Liver (tissue), 9 donors: ENCODE measurements around the gene FAM20C. TPM values are rescaled to one million over a fixed set of nuclear protein-coding genes. Genes with fewer than 3 reads are reported as not detected.

Source experiments
- DNase-seq: peaks from one replicate; pipeline ENCODE4 v3.0.0-alpha.2; 2017; ENCODE audit warnings: low spot score
- H3K27ac ChIP-seq, 2 donors: one replicate each; pipeline ENCODE4 v1.7.0; 2013; ENCODE audit warnings: inconsistent platforms in 2 of 2, low read length in 2 of 2, control low read depth in 1 of 2, low read depth in 1 of 2, mild to moderate bottlenecking in 1 of 2
- H3K27me3 ChIP-seq, 4 donors: one replicate each; pipeline versions ENCODE4 v1.6.1 to v1.7.0; 2013; ENCODE audit warnings: low read length in 3 of 4, inconsistent platforms in 1 of 4, mild to moderate bottlenecking in 1 of 4, moderate library complexity in 1 of 4; ENCODE audit not compliant: control insufficient read depth in 4 of 4, insufficient read depth in 4 of 4
- H3K36me3 ChIP-seq, 4 donors: one replicate each; pipeline versions ENCODE4 v1.6.1 to v1.7.0; 2013; ENCODE audit warnings: low read length in 3 of 4, mild to moderate bottlenecking in 3 of 4, low read depth in 1 of 4, moderate library complexity in 1 of 4; ENCODE audit not compliant: control insufficient read depth in 4 of 4, insufficient read depth in 3 of 4
- H3K4me1 ChIP-seq, 4 donors: one replicate each; pipeline versions ENCODE4 v1.6.1 to v1.7.0; 2013; ENCODE audit warnings: low read length in 3 of 4, mild to moderate bottlenecking in 3 of 4, moderate library complexity in 1 of 4; ENCODE audit not compliant: control insufficient read depth in 4 of 4, insufficient read depth in 4 of 4
- H3K4me3 ChIP-seq, 3 donors: one replicate each; pipeline versions ENCODE4 v1.6.1 to v1.7.0; 2013; ENCODE audit warnings: low read length in 3 of 3, control low read depth in 1 of 3, low read depth in 1 of 3, mild to moderate bottlenecking in 1 of 3
- H3K9ac ChIP-seq, 2 donors: one replicate each; pipeline ENCODE4 v1.7.0; 2013; ENCODE audit warnings: low read length in 2 of 2, mild to moderate bottlenecking in 2 of 2, moderate library complexity in 2 of 2, control low read depth in 1 of 2, low read depth in 1 of 2
- H3K9me3 ChIP-seq, 4 donors: one replicate each; pipeline versions ENCODE4 v1.6.1 to v1.7.0; 2013; ENCODE audit warnings: low read length in 3 of 4; ENCODE audit not compliant: control insufficient read depth in 4 of 4
- EGR1 ChIP-seq, 2 donors: IDR thresholded peaks; 2 replicates each; pipeline ENCODE4 v1.6.1; 2016 to 2018; ENCODE audit warnings: antibody characterized with exemption in 2 of 2, low read depth in 2 of 2
- FOXA1 ChIP-seq: IDR thresholded peaks from 2 replicates; pipeline ENCODE4 v1.6.1; 2016; ENCODE audit warnings: antibody characterized with exemption
- FOXA2 ChIP-seq: IDR thresholded peaks from 2 replicates; pipeline ENCODE4 v1.6.1; 2016; ENCODE audit warnings: antibody characterized with exemption
- HNF4A ChIP-seq, 2 donors: conservative IDR thresholded peaks; 2 replicates each; pipeline ENCODE4 v1.6.1; 2016; ENCODE audit warnings: antibody characterized with exemption in 2 of 2, mild to moderate bottlenecking in 2 of 2
- JUND ChIP-seq, 2 donors: IDR thresholded peaks; 2 replicates each; pipeline ENCODE4 v1.6.1; 2016; ENCODE audit warnings: antibody characterized with exemption in 2 of 2
- REST ChIP-seq: IDR thresholded peaks from 2 replicates; pipeline ENCODE4 v1.6.1; 2016; ENCODE audit warnings: antibody characterized with exemption, mild to moderate bottlenecking
- RXRA ChIP-seq, 2 donors: IDR thresholded peaks; 2 replicates each; pipeline ENCODE4 v1.6.1; 2017 to 2018; ENCODE audit warnings: antibody characterized with exemption in 2 of 2, mild to moderate bottlenecking in 1 of 2
- SP1 ChIP-seq: IDR thresholded peaks from 2 replicates; pipeline ENCODE4 v1.6.1; 2018; ENCODE audit warnings: antibody characterized with exemption, mild to moderate bottlenecking
- TAF1 ChIP-seq: conservative IDR thresholded peaks from 2 replicates; pipeline ENCODE4 v1.6.1; 2016; ENCODE audit warnings: antibody characterized with exemption, mild to moderate bottlenecking
- YY1 ChIP-seq: IDR thresholded peaks from 2 replicates; pipeline ENCODE4 v1.6.1; 2016; ENCODE audit warnings: antibody characterized with exemption, mild to moderate bottlenecking
- WGBS: extraction: QIAGEN DNeasy Blood & Tissue Kit; methylation state at CpG from one replicate; pipeline ENCODE4 v1.1.7; 2013; 5-methylcytosine and 5-hydroxymethylcytosine counted together
- polyA plus RNA-seq, 2 donors: library from polyadenylated mRNA; stranded (reverse) in 1 of 2; unstranded in 1 of 2; fragments of 200-250 nt in 1 of 2; fragments of >200 nt in 1 of 2; fragmentation: Nextera tagmentation in 1 of 2; extraction: Ambion mirVana in 1 of 2; gene quantifications; one replicate each; pipeline versions ENCODE4 v1.2.1 to v1.2.3, GENCODE V29; 2013 to 2015
- total RNA-seq, 2 donors: library from RNA; depleted of rRNA; stranded (reverse); fragments of >200 nt; gene quantifications; one replicate each; pipeline ENCODE4 v1.2.3, GENCODE V29; 2014
- TF ChIP-seq, protein P1 (sequence below): IDR thresholded peaks from 2 replicates; pipeline ENCODE4 v1.6.1; 2016; ENCODE audit warnings: antibody characterized with exemption
- donor health status: healthy.
- donor health status: healthy.
- donor health status: healthy.
- donor health status: healthy.
- donor health status: healthy.

The FAM20C gene
- total and polyA plus RNA-seq, 4 donors: 13.4 to 40.4 (median 31.5) TPM

DNA sequence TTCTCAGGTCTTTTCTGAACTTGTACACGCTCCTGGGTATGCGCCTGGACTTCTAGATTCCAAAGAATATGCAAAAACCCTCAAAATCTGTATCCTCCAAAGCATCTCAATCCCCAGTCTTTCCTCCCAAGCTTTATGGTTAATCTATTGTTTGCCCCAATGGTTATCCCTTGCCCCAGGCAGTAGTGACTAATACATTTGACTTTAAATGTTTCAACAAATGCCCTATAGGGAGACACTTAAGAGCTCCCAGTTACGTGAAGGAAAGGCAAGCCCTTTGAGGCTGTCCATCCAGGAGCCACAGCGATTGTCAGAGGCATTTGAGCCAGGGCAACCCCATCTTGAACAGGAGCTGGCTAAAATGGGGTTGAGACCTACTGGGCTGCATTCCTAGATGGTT lies 84.9 kb downstream of the FAM20C start:
- Histone ChIP-seq H3K27ac (no peak overlapping the region), H3K9me3 (peaks cover 0 to 1% (median 0%) of the 10 kb centered on the region in 4 donors), H3K27me3 (peaks cover 0 to 2% (median 0%) of the 10 kb centered on the region in 4 donors), H3K4me1 (no peaks in the 10 kb centered on the region), H3K36me3 (no peaks in the 10 kb centered on the region), H3K4me3 (no peak overlapping the region), H3K9ac (no peak overlapping the region)
- DNase-seq: no peak
- TF ChIP-seq RXRA (IDR thresholded peaks at IDR 0.05) (no peak), YY1 (no peak), FOXA2 (no peak), HNF4A (conservative IDR thresholded peaks at IDR 0.05) (no peak), EGR1 (IDR thresholded peaks at IDR 0.05; ENCODE audit: low read depth in 2 of 2) (no peak), REST (no peak)
- 90% methylated on average over 4 of the region's 4 CpGs for WGBS

GRCh38 chr7:278081-278480 lies 85.7 kb downstream of the FAM20C start:
- 92% methylated on average over 5 of the region's 5 CpGs for WGBS
- DNase-seq: no peak

More at GRCh38 chr7:278081-278480, 85.7 kb downstream of the FAM20C start:
- Histone ChIP-seq H3K9me3 (peaks cover 0 to 1% (median 0%) of the 10 kb centered on the region in 4 donors), H3K4me3 (no peak overlapping the region), H3K36me3 (no peaks in the 10 kb centered on the region), H3K4me1 (no peaks in the 10 kb centered on the region), H3K27me3 (peaks cover 0 to 2% (median 0%) of the 10 kb centered on the region in 4 donors), H3K27ac (no peak overlapping the region), H3K9ac (no peak overlapping the region)
- TF ChIP-seq TAF1: no peak
- TF ChIP-seq FOXA1: no peak
- no peak for TF ChIP-seq YY1
- TF ChIP-seq JUND (IDR thresholded peaks at IDR 0.05): no peak
- TF ChIP-seq SP1: no peak
- TF ChIP-seq REST: no peak
- no peak for TF ChIP-seq FOXA2
- TF ChIP-seq, protein P1, sequence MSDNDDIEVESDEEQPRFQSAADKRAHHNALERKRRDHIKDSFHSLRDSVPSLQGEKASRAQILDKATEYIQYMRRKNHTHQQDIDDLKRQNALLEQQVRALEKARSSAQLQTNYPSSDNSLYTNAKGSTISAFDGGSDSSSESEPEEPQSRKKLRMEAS: no peak
